ENCODE data around the gene ASTN2. TPM values are rescaled to one million over a fixed set of nuclear protein-coding genes. Genes with fewer than 3 reads are reported as not detected.

ASTN2 gene
- total RNA-seq, 2 experiments from 2014 or later: 1.7 to 4.2 TPM

GRCh38 chr9:116724123-116724522, 690.7 kb downstream of the ASTN2 start:
- no TSS peak for BruUV-seq (replicated peaks)
- no peaks in the 10 kb centered on the region for H3K36me3 ChIP-seq (ENCODE audit: insufficient read depth, low read length)
- H3K9me3 ChIP-seq (ENCODE audit: low read length): no peaks in the 10 kb centered on the region
- no peak overlapping the region for H3K4me2 ChIP-seq (ENCODE audit: low read length)
- no peak overlapping the region for H2AFZ ChIP-seq (ENCODE audit: low read length)
- intact Hi-C loops (cut with micrococcal nuclease; ENCODE audit: unreplicated experiment): no loop called here
- no peaks in the 10 kb centered on the region for H4K20me1 ChIP-seq (ENCODE audit: insufficient read depth, low read length)
- TF ChIP-seq EZH2phosphoT487 (IDR thresholded peaks at IDR 0.05; ENCODE audit: borderline replicate concordance, low read depth, low read length): no peak
- no peak for TF ChIP-seq CTCF (conservative IDR thresholded peaks at IDR 0.05; ENCODE audit: low read length)
- no peak overlapping the region for H3K27ac ChIP-seq (ENCODE audit: low read depth, low read length, poor library complexity, severe bottlenecking)
- H3K4me3 ChIP-seq (ENCODE audit: low read depth, low read length, poor library complexity, severe bottlenecking): no peak overlapping the region
- ChIA-PET POLR2A (interaction anchor here (1.1 kb wide), 1 partner anchor 225 kb away, joined by 3 read pairs; no protein-coding TSS in a partner anchor), CTCF (ENCODE audit: unreplicated experiment) (no interaction called here)
- DNase-seq (ENCODE audit: low spot score): no peak
- no peaks in the 10 kb centered on the region for H3K9me2 ChIP-seq (ENCODE audit: insufficient read depth, low read length)
- no peaks in the 10 kb centered on the region for H3K79me2 ChIP-seq (ENCODE audit: insufficient read depth, low read depth, low read length)
- H3K4me1 ChIP-seq (ENCODE audit: insufficient read depth, low read length, poor library complexity, severe bottlenecking): no peaks in the 10 kb centered on the region

GRCh38 chr9:116721944-116722343, 692.9 kb downstream of the ASTN2 start:
- POLR2A ChIA-PET: interaction anchor here (1.1 kb wide), 1 partner anchor 11 kb away, joined by 5 read pairs; no protein-coding TSS in a partner anchor
- Histone ChIP-seq H3K9me3 (ENCODE audit: low read length) (no peaks in the 10 kb centered on the region), H3K79me2 (ENCODE audit: insufficient read depth, low read depth, low read length) (no peaks in the 10 kb centered on the region), H3K4me1 (ENCODE audit: insufficient read depth, low read length, poor library complexity, severe bottlenecking) (no peaks in the 10 kb centered on the region), H3K27ac (ENCODE audit: low read depth, low read length, poor library complexity, severe bottlenecking) (no peak overlapping the region), H3K4me3 (ENCODE audit: low read depth, low read length, poor library complexity, severe bottlenecking) (no peak overlapping the region), H4K20me1 (ENCODE audit: insufficient read depth, low read length) (no peaks in the 10 kb centered on the region), H3K4me2 (ENCODE audit: low read length) (no peak overlapping the region), H2AFZ (ENCODE audit: low read length) (no peak overlapping the region), H3K36me3 (ENCODE audit: insufficient read depth, low read length) (no peaks in the 10 kb centered on the region), H3K9me2 (ENCODE audit: insufficient read depth, low read length) (no peaks in the 10 kb centered on the region)
- BruUV-seq (replicated peaks): no TSS peak
- no peak for TF ChIP-seq CTCF (conservative IDR thresholded peaks at IDR 0.05; ENCODE audit: low read length)
- no peak for TF ChIP-seq EZH2phosphoT487 (IDR thresholded peaks at IDR 0.05; ENCODE audit: borderline replicate concordance, low read depth, low read length)
- CTCF ChIA-PET (ENCODE audit: unreplicated experiment): no interaction called here
- intact Hi-C loops (cut with micrococcal nuclease; ENCODE audit: unreplicated experiment): no loop called here
- DNase-seq (ENCODE audit: low spot score): no peak

GRCh38 chr9:116721411-116721810, 693.4 kb downstream of the ASTN2 start:
- no peak overlapping the region for H3K4me3 ChIP-seq (ENCODE audit: low read depth, low read length, poor library complexity, severe bottlenecking)
- no peak for DNase-seq (ENCODE audit: low spot score)
- H3K27ac ChIP-seq (ENCODE audit: low read depth, low read length, poor library complexity, severe bottlenecking): no peak overlapping the region
- POLR2A ChIA-PET: interaction anchor here (1.1 kb wide), 1 partner anchor 10 kb away, joined by 5 read pairs; no protein-coding TSS in a partner anchor
- BruUV-seq (replicated peaks): no TSS peak
- no peak overlapping the region for H3K4me2 ChIP-seq (ENCODE audit: low read length)
- H3K4me1 ChIP-seq (ENCODE audit: insufficient read depth, low read length, poor library complexity, severe bottlenecking): no peaks in the 10 kb centered on the region
- H3K36me3 ChIP-seq (ENCODE audit: insufficient read depth, low read length): no peaks in the 10 kb centered on the region
- H2AFZ ChIP-seq (ENCODE audit: low read length): no peak overlapping the region
- H3K9me2 ChIP-seq (ENCODE audit: insufficient read depth, low read length): no peaks in the 10 kb centered on the region
- H3K9me3 ChIP-seq (ENCODE audit: low read length): no peaks in the 10 kb centered on the region
- TF ChIP-seq CTCF (conservative IDR thresholded peaks at IDR 0.05; ENCODE audit: low read length): no peak
- no peak for TF ChIP-seq EZH2phosphoT487 (IDR thresholded peaks at IDR 0.05; ENCODE audit: borderline replicate concordance, low read depth, low read length)
- CTCF ChIA-PET (ENCODE audit: unreplicated experiment): no interaction called here
- intact Hi-C loops (cut with micrococcal nuclease; ENCODE audit: unreplicated experiment): no loop called here
- H3K79me2 ChIP-seq (ENCODE audit: insufficient read depth, low read depth, low read length): no peaks in the 10 kb centered on the region
- H4K20me1 ChIP-seq (ENCODE audit: insufficient read depth, low read length): no peaks in the 10 kb centered on the region
